HepG2 (cell line): ENCODE data around the gene NOVA2. TPM values are rescaled to one million over a fixed set of nuclear protein-coding genes. Genes with fewer than 3 reads are reported as not detected.

Source experiments
- ARID3A ChIP-seq: IDR thresholded peaks from 2 replicates; pipeline ENCODE4 v1.6.1; 2012; ENCODE audit warnings: low read depth, low read length, improper control_type of control experiment
- CREM ChIP-seq, 2 experiments: sonication (generic) in 1 of 2; formaldehyde crosslinking in 1 of 2; IDR thresholded peaks; 2 replicates each; pipeline versions ENCODE4 v1.4.0 to v1.6.1; 2016 to 2020; ENCODE audit warnings: antibody characterized with exemption in 1 of 2, mild to moderate bottlenecking in 1 of 2, missing genetic modification reagents in 1 of 2
- FOXO4 ChIP-seq: sonication (generic); formaldehyde crosslinking; conservative IDR thresholded peaks from 2 replicates; pipeline ENCODE4 v1.8.1; 2023; ENCODE audit warnings: missing genetic modification reagents
- ISX ChIP-seq: sonication (generic); formaldehyde crosslinking; conservative IDR thresholded peaks from 2 replicates; pipeline ENCODE4 v1.5.0; 2020; ENCODE audit warnings: missing genetic modification reagents
- MBD4 ChIP-seq: IDR thresholded peaks from 2 replicates; pipeline ENCODE4 v1.6.1; 2012; ENCODE audit warnings: low read length, inconsistent platforms, borderline replicate concordance
- MED8 ChIP-seq: sonication (generic); formaldehyde crosslinking; IDR thresholded peaks from 2 replicates; pipeline ENCODE4 v1.8.1; 2023; ENCODE audit warnings: mild to moderate bottlenecking, missing genetic modification reagents; ENCODE audit not compliant: insufficient replicate concordance
- PREB ChIP-seq: sonication (generic); formaldehyde crosslinking; IDR thresholded peaks from 2 replicates; pipeline ENCODE4 v1.4.0; 2020; ENCODE audit warnings: missing genetic modification reagents
- RARG ChIP-seq: sonication (generic); formaldehyde crosslinking; IDR thresholded peaks from 2 replicates; pipeline ENCODE4 v1.4.0; 2020; ENCODE audit warnings: low read depth, mild to moderate bottlenecking, missing genetic modification reagents
- SMC3 ChIP-seq: IDR thresholded peaks from 2 replicates; pipeline ENCODE4 v1.6.1; 2011; ENCODE audit warnings: low read length, improper control_type of control experiment
- TCF12 ChIP-seq, 2 experiments: fragments of 450-650 bp in 1 of 2; sonication (generic) in 1 of 2; formaldehyde crosslinking in 1 of 2; IDR thresholded peaks; 2 replicates each; pipeline versions ENCODE4 v1.6.1 to v1.8.0; 2017 to 2022; ENCODE audit warnings: antibody characterized with exemption in 1 of 2, mild to moderate bottlenecking in 1 of 2, missing genetic modification reagents in 1 of 2, moderate library complexity in 1 of 2
- ZNF687 ChIP-seq: sonication (generic); formaldehyde crosslinking; IDR thresholded peaks from 2 replicates; pipeline ENCODE4 v1.5.1; 2020; ENCODE audit warnings: mild to moderate bottlenecking, missing genetic modification reagents, moderate library complexity
- ZNF850 ChIP-seq: sonication (generic); formaldehyde crosslinking; conservative IDR thresholded peaks from 2 replicates; pipeline ENCODE4 v1.9.0; 2021; ENCODE audit warnings: mild to moderate bottlenecking, missing genetic modification reagents
- polyA plus RNA-seq, 8 experiments: library from polyadenylated mRNA; depleted of rRNA in 3 of 8; stranded (reverse) in 7 of 8; unstranded in 1 of 8; fragments of >200 nt; fragmentation: Illumina TruSeq in 4 of 8; extraction: Trizol in 4 of 8; gene quantifications; 2 replicates each; pipeline versions ENCODE4 v1.2.1 to v1.2.3, GENCODE V29; 2011 to 2016; ENCODE audit warnings: low read depth in 4 of 8, missing spikeins in 1 of 8, mixed read lengths in 1 of 8; ENCODE audit not compliant: insufficient read depth in 1 of 8
- total RNA-seq, 5 experiments: library from RNA; depleted of rRNA; stranded (reverse); fragments of >200 nt; fragmentation: Illumina TruSeq; extraction: Trizol; gene quantifications; 2 replicates each; pipeline ENCODE4 v1.2.3, GENCODE V29; 2016; ENCODE audit warnings: low read depth in 1 of 5
- TF ChIP-seq, protein P1 (sequence below): sonication (generic); formaldehyde crosslinking; IDR thresholded peaks from 2 replicates; pipeline ENCODE4 v1.8.1; 2023; ENCODE audit warnings: missing genetic modification reagents, inconsistent platforms, borderline replicate concordance
- TF ChIP-seq, protein P2 (sequence below): sonication (generic); formaldehyde crosslinking; IDR thresholded peaks from 2 replicates; pipeline ENCODE4 v1.5.1; 2020; ENCODE audit warnings: mild to moderate bottlenecking, missing genetic modification reagents, moderate library complexity
- TF ChIP-seq, protein P3 (sequence below): sonication (generic); formaldehyde crosslinking; IDR thresholded peaks from 2 replicates; pipeline ENCODE4 v1.4.0; 2020; ENCODE audit warnings: missing genetic modification reagents

Gene NOVA2
- total and polyA plus RNA-seq, 2 of the 13 experiments (the other 11 are each of a cell fraction or from before 2014, with no cell fraction given) = not detected

- TF ChIP-seq, protein P1, sequence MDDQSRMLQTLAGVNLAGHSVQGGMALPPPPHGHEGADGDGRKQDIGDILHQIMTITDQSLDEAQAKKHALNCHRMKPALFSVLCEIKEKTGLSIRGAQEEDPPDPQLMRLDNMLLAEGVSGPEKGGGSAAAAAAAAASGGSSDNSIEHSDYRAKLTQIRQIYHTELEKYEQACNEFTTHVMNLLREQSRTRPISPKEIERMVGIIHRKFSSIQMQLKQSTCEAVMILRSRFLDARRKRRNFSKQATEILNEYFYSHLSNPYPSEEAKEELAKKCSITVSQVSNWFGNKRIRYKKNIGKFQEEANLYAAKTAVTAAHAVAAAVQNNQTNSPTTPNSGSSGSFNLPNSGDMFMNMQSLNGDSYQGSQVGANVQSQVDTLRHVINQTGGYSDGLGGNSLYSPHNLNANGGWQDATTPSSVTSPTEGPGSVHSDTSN (CRISPR knock-in tag) = no peak
- no peak for TF ChIP-seq ARID3A
- no peak for TF ChIP-seq RARG (CRISPR knock-in tag)
- no peak for TF ChIP-seq ISX (CRISPR knock-in tag)
- no peak for TF ChIP-seq MED8 (CRISPR knock-in tag)
- no peak for TF ChIP-seq MBD4
- TF ChIP-seq ZNF687 (CRISPR knock-in tag) = peak; percentile 76
- TF ChIP-seq, protein P2, sequence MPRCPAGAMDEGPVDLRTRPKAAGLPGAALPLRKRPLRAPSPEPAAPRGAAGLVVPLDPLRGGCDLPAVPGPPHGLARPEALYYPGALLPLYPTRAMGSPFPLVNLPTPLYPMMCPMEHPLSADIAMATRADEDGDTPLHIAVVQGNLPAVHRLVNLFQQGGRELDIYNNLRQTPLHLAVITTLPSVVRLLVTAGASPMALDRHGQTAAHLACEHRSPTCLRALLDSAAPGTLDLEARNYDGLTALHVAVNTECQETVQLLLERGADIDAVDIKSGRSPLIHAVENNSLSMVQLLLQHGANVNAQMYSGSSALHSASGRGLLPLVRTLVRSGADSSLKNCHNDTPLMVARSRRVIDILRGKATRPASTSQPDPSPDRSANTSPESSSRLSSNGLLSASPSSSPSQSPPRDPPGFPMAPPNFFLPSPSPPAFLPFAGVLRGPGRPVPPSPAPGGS = no peak
- peak; percentile 87 for TF ChIP-seq CREM (IDR thresholded peaks at IDR 0.05)
- no peak for TF ChIP-seq CREM (CRISPR knock-in tag; IDR thresholded peaks at IDR 0.05)
- no peak for TF ChIP-seq PREB (CRISPR knock-in tag)
- TF ChIP-seq TCF12 (IDR thresholded peaks at IDR 0.05) = no peak
- TF ChIP-seq TCF12 (CRISPR knock-in tag; IDR thresholded peaks at IDR 0.05) = no peak
- no peak for TF ChIP-seq ZNF850 (CRISPR knock-in tag)
- TF ChIP-seq, protein P3, sequence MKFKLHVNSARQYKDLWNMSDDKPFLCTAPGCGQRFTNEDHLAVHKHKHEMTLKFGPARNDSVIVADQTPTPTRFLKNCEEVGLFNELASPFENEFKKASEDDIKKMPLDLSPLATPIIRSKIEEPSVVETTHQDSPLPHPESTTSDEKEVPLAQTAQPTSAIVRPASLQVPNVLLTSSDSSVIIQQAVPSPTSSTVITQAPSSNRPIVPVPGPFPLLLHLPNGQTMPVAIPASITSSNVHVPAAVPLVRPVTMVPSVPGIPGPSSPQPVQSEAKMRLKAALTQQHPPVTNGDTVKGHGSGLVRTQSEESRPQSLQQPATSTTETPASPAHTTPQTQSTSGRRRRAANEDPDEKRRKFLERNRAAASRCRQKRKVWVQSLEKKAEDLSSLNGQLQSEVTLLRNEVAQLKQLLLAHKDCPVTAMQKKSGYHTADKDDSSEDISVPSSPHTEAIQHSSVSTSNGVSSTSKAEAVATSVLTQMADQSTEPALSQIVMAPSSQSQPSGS = peak; percentile 50; the same call in 1 of the 2 replicates
- TF ChIP-seq SMC3 = no peak
- no peak for TF ChIP-seq FOXO4 (CRISPR knock-in tag)
Observed at GRCh38 chr19:45927565-45928261, 46.0 kb downstream of the NOVA2 start (continued).
